Skeletal muscle cell (primary cell): Measurements from ENCODE around the gene NRXN3.

ENCODE experiments used
- DNase-seq: peaks from one replicate; pipeline ENCODE4 v3.0.0-alpha.2; 2010; ENCODE audit warnings: low read depth
- H3K4me3 ChIP-seq: 2 replicates; pipeline ENCODE4 v1.5.1; 2011; ENCODE audit warnings: low read depth, mild to moderate bottlenecking, control low read depth, low read length, moderate library complexity

NRXN3 gene

GRCh38 chr14:79254069-79254775, 1084.0 kb downstream of the NRXN3 start:
- peak; percentile 11 for DNase-seq
- no peak overlapping the region for H3K4me3 ChIP-seq

- DNase-seq, result no peak
- H3K4me3 ChIP-seq, result no peak overlapping the region
Observed at GRCh38 chr14:79256380-79256779, 1086.2 kb downstream of the NRXN3 start.

GRCh38 chr14:79260406-79260805, 1090.2 kb downstream of the NRXN3 start:
- no peak overlapping the region for H3K4me3 ChIP-seq
- DNase-seq, result no peak

- DNase-seq, result peak; percentile 6
- no peak overlapping the region for H3K4me3 ChIP-seq
Observed at GRCh38 chr14:79265366-79265946, 1095.3 kb downstream of the NRXN3 start.

- no peak overlapping the region for H3K4me3 ChIP-seq
- DNase-seq, result no peak
Observed at GRCh38 chr14:79270361-79270760, 1100.2 kb downstream of the NRXN3 start.

GRCh38 chr14:79271122-79271521, 1100.9 kb downstream of the NRXN3 start:
- H3K4me3 ChIP-seq, result no peak overlapping the region
- DNase-seq, result no peak

- H3K4me3 ChIP-seq, result no peak overlapping the region
- no peak for DNase-seq
Observed at GRCh38 chr14:79274641-79275291, 1104.6 kb downstream of the NRXN3 start.

GRCh38 chr14:79275292-79275655, 1105.1 kb downstream of the NRXN3 start:
- no peak for DNase-seq
- no peak overlapping the region for H3K4me3 ChIP-seq

GRCh38 chr14:79278286-79278797, 1108.2 kb downstream of the NRXN3 start:
- peak overlapping the region; percentile 59 for H3K4me3 ChIP-seq
- no peak for DNase-seq

- peak overlapping the region; percentile 59 for H3K4me3 ChIP-seq
- DNase-seq, result peak; percentile 47
Observed at GRCh38 chr14:79278798-79279644, 1108.8 kb downstream of the NRXN3 start.

- peak overlapping the region; percentile 59 for H3K4me3 ChIP-seq
- DNase-seq, result no peak
Observed at GRCh38 chr14:79279645-79280597, 1109.7 kb downstream of the NRXN3 start.

- H3K4me3 ChIP-seq, result no peak overlapping the region
- no peak for DNase-seq
Observed at GRCh38 chr14:79281244-79282152, 1111.3 kb downstream of the NRXN3 start.

GRCh38 chr14:79284621-79285020, 1114.4 kb downstream of the NRXN3 start:
- DNase-seq, result no peak
- H3K4me3 ChIP-seq, result no peak overlapping the region

GRCh38 chr14:79285263-79285662, 1115.1 kb downstream of the NRXN3 start:
- no peak for DNase-seq
- H3K4me3 ChIP-seq, result no peak overlapping the region

- H3K4me3 ChIP-seq, result no peak overlapping the region
- DNase-seq, result no peak
Observed at GRCh38 chr14:79287976-79288375, 1117.8 kb downstream of the NRXN3 start.

GRCh38 chr14:79293482-79294177, 1123.5 kb downstream of the NRXN3 start:
- DNase-seq, result no peak
- H3K4me3 ChIP-seq, result no peak overlapping the region

- DNase-seq, result no peak
- H3K4me3 ChIP-seq, result no peak overlapping the region
Observed at GRCh38 chr14:79294499-79294898, 1124.3 kb downstream of the NRXN3 start.
